Upper lobe of left lung (tissue), 4 donors: ENCODE measurements around the gene RMND5B.

Experiments
- CTCF ChIP-seq, 6 experiments: fragments of 450-650 bp in 4 of 6; fragments of 200-600 bp in 2 of 6; sonication (generic) in 2 of 6; IDR thresholded peaks; one replicate each; pipeline ENCODE4 v1.5.1; 2016 to 2019; ENCODE audit warnings: antibody characterized with exemption in 6 of 6
- POLR2A ChIP-seq, 4 donors: fragments of 450-650 bp; IDR thresholded peaks; one replicate each; pipeline ENCODE4 v1.5.1; 2016 to 2017; ENCODE audit warnings: antibody characterized with exemption in 4 of 4, mild to moderate bottlenecking in 2 of 4

DNA sequence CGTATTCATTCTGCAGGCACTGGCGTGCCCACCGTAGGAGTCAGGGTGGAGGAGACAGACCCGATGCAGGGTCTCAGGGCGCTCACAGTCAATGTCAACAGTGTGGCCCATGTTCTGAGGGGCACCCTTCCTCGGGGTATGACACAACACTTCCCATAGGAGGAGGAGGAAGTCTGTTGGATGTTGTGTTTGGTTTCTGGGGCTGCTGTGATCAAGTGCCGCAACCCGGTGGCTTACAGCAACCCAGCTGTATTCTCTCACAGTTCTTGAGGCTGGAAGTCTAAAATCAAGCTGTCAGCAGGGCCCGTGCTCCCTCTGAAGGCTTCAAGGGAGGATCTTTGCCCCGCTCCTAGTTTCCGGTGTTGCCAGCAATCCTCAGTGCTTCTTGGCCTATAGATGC, 67.9 kb downstream of the RMND5B start:
- no peak for TF ChIP-seq CTCF (IDR thresholded peaks at IDR 0.05)
- no peak for TF ChIP-seq POLR2A (IDR thresholded peaks at IDR 0.05)
